HEK293 (cell line): Measurements from ENCODE around the gene NTN3.

Experiments used
- BCL11B ChIP-seq: fragments of 450-650 bp; formaldehyde crosslinking; IDR thresholded peaks from 2 replicates; pipeline ENCODE4 v1.5.1; 2016; ENCODE audit warnings: low read depth, missing biosample characterization, missing genetic modification characterization
- GLIS1 ChIP-seq: fragments of 450-650 bp; formaldehyde crosslinking; IDR thresholded peaks from 2 replicates; pipeline ENCODE4 v1.5.1; 2016; ENCODE audit warnings: missing biosample characterization, missing genetic modification characterization
- KLF17 ChIP-seq: fragments of 450-650 bp; formaldehyde crosslinking; IDR thresholded peaks from 2 replicates; pipeline ENCODE4 v1.5.1; 2016; ENCODE audit warnings: missing biosample characterization, missing genetic modification characterization
- KLF9 ChIP-seq: fragments of 450-650 bp; formaldehyde crosslinking; IDR thresholded peaks from 2 replicates; pipeline ENCODE4 v1.5.1; 2016; ENCODE audit warnings: missing biosample characterization, missing genetic modification characterization, low read depth
- PRDM1 ChIP-seq: fragments of 450-650 bp; formaldehyde crosslinking; IDR thresholded peaks from 2 replicates; pipeline ENCODE4; 2016; ENCODE audit warnings: missing biosample characterization, missing genetic modification characterization
- RBAK ChIP-seq: fragments of 450-650 bp; formaldehyde crosslinking; IDR thresholded peaks from 2 replicates; pipeline ENCODE4 v1.5.1; 2016; ENCODE audit warnings: missing biosample characterization, missing genetic modification characterization
- WT1 ChIP-seq: fragments of 450-650 bp; formaldehyde crosslinking; IDR thresholded peaks from 2 replicates; pipeline ENCODE4 v1.5.1; 2016; ENCODE audit warnings: missing biosample characterization, missing genetic modification characterization
- ZBTB11 ChIP-seq: fragments of 450-650 bp; formaldehyde crosslinking; conservative IDR thresholded peaks from 2 replicates; pipeline ENCODE4 v1.5.1; 2016; ENCODE audit warnings: low read depth, missing biosample characterization, missing genetic modification characterization
- ZBTB20 ChIP-seq: fragments of 450-650 bp; formaldehyde crosslinking; IDR thresholded peaks from 2 replicates; pipeline ENCODE4 v1.5.1; 2016; ENCODE audit warnings: missing biosample characterization, missing genetic modification characterization
- ZBTB7A ChIP-seq: fragments of 450-650 bp; formaldehyde crosslinking; IDR thresholded peaks from 2 replicates; pipeline ENCODE4 v1.5.1; 2016; ENCODE audit warnings: low read depth, missing biosample characterization, missing genetic modification characterization
- ZBTB8A ChIP-seq: fragments of 450-650 bp; formaldehyde crosslinking; IDR thresholded peaks from 2 replicates; pipeline ENCODE4 v1.5.1; 2016; ENCODE audit warnings: missing biosample characterization, missing genetic modification characterization
- ZNF132 ChIP-seq: fragments of 450-650 bp; formaldehyde crosslinking; IDR thresholded peaks from 2 replicates; pipeline ENCODE4 v1.5.1; 2017; ENCODE audit warnings: missing biosample characterization, missing genetic modification characterization, borderline replicate concordance
- ZNF398 ChIP-seq: fragments of 450-650 bp; formaldehyde crosslinking; IDR thresholded peaks from 2 replicates; pipeline ENCODE4 v1.5.1; 2017; ENCODE audit warnings: missing biosample characterization, missing genetic modification characterization
- ZNF501 ChIP-seq: fragments of 450-650 bp; formaldehyde crosslinking; IDR thresholded peaks from 2 replicates; pipeline ENCODE4 v1.5.1; 2016; ENCODE audit warnings: missing biosample characterization, missing genetic modification characterization
- ZNF610 ChIP-seq: fragments of 450-650 bp; formaldehyde crosslinking; IDR thresholded peaks from 2 replicates; pipeline ENCODE4 v1.5.1; 2016; ENCODE audit warnings: missing biosample characterization, missing genetic modification characterization, borderline replicate concordance
- ZNF660 ChIP-seq: fragments of 450-650 bp; IDR thresholded peaks from 2 replicates; pipeline ENCODE4 v1.5.1; 2018; ENCODE audit warnings: missing biosample characterization, mild to moderate bottlenecking, missing genetic modification characterization
- ZNF777 ChIP-seq: fragments of 450-650 bp; formaldehyde crosslinking; IDR thresholded peaks from 2 replicates; pipeline ENCODE4 v1.5.1; 2017; ENCODE audit warnings: missing biosample characterization, missing genetic modification characterization, borderline replicate concordance
- ZNF843 ChIP-seq: fragments of 450-650 bp; formaldehyde crosslinking; IDR thresholded peaks from 2 replicates; pipeline ENCODE4 v1.5.1; 2016; ENCODE audit warnings: missing biosample characterization, missing genetic modification characterization
- ZSCAN5A ChIP-seq: fragments of 450-650 bp; formaldehyde crosslinking; IDR thresholded peaks from 2 replicates; pipeline ENCODE4 v1.5.1; 2016; ENCODE audit warnings: missing biosample characterization, missing genetic modification characterization
- TF ChIP-seq, protein P1 (sequence below): fragments of 450-650 bp; formaldehyde crosslinking; IDR thresholded peaks from 2 replicates; pipeline ENCODE4 v1.5.1; 2016; ENCODE audit warnings: missing biosample characterization, missing genetic modification characterization
- TF ChIP-seq, protein P2 (sequence below): fragments of 450-650 bp; formaldehyde crosslinking; optimal IDR thresholded peaks from 2 replicates; pipeline ENCODE3; 2016; ENCODE audit warnings: missing biosample characterization, mild to moderate bottlenecking, missing genetic modification characterization
- TF ChIP-seq, protein P3 (sequence below): fragments of 450-650 bp; formaldehyde crosslinking; IDR thresholded peaks from 2 replicates; pipeline ENCODE4 v1.5.1; 2016; ENCODE audit warnings: missing biosample characterization, missing genetic modification characterization
- TF ChIP-seq, protein P4 (sequence below): fragments of 450-650 bp; formaldehyde crosslinking; IDR thresholded peaks from 2 replicates; pipeline ENCODE4 v1.5.1; 2016; ENCODE audit warnings: missing biosample characterization, missing genetic modification characterization

The NTN3 gene

GRCh38 chr16:2473999-2474876 is 3.1 kb downstream of the NTN3 start (continued):
- TF ChIP-seq, protein P1, sequence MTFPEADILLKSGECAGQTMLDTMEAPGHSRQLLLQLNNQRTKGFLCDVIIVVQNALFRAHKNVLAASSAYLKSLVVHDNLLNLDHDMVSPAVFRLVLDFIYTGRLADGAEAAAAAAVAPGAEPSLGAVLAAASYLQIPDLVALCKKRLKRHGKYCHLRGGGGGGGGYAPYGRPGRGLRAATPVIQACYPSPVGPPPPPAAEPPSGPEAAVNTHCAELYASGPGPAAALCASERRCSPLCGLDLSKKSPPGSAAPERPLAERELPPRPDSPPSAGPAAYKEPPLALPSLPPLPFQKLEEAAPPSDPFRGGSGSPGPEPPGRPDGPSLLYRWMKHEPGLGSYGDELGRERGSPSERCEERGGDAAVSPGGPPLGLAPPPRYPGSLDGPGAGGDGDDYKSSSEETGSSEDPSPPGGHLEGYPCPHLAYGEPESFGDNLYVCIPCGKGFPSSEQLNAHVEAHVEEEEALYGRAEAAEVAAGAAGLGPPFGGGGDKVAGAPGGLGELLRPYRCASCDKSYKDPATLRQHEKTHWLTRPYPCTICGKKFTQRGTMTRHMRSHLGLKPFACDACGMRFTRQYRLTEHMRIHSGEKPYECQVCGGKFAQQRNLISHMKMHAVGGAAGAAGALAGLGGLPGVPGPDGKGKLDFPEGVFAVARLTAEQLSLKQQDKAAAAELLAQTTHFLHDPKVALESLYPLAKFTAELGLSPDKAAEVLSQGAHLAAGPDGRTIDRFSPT (tag by site-specific recombination) = peak; percentile 71
- no peak for TF ChIP-seq ZNF610 (tag by site-specific recombination)
- TF ChIP-seq, protein P2, sequence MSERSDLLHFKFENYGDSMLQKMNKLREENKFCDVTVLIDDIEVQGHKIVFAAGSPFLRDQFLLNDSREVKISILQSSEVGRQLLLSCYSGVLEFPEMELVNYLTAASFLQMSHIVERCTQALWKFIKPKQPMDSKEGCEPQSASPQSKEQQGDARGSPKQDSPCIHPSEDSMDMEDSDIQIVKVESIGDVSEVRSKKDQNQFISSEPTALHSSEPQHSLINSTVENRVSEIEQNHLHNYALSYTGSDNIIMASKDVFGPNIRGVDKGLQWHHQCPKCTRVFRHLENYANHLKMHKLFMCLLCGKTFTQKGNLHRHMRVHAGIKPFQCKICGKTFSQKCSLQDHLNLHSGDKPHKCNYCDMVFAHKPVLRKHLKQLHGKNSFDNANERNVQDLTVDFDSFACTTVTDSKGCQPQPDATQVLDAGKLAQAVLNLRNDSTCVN (tag by site-specific recombination) = peak; percentile 68
- TF ChIP-seq ZNF843 (tag by site-specific recombination) = 0 out of 2 replicates have a peak, but pooled peaks have one; percentile 18
- 0 out of 2 replicates have a peak, but pooled peaks have one; percentile 22 for TF ChIP-seq ZNF660
- no peak for TF ChIP-seq ZNF132 (tag by site-specific recombination)
- no peak for TF ChIP-seq ZNF501 (tag by site-specific recombination)
- peak; percentile 95 for TF ChIP-seq BCL11B (tag by site-specific recombination)
- TF ChIP-seq, protein P3, sequence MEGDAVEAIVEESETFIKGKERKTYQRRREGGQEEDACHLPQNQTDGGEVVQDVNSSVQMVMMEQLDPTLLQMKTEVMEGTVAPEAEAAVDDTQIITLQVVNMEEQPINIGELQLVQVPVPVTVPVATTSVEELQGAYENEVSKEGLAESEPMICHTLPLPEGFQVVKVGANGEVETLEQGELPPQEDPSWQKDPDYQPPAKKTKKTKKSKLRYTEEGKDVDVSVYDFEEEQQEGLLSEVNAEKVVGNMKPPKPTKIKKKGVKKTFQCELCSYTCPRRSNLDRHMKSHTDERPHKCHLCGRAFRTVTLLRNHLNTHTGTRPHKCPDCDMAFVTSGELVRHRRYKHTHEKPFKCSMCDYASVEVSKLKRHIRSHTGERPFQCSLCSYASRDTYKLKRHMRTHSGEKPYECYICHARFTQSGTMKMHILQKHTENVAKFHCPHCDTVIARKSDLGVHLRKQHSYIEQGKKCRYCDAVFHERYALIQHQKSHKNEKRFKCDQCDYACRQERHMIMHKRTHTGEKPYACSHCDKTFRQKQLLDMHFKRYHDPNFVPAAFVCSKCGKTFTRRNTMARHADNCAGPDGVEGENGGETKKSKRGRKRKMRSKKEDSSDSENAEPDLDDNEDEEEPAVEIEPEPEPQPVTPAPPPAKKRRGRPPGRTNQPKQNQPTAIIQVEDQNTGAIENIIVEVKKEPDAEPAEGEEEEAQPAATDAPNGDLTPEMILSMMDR (tag by site-specific recombination) = peak; percentile 58
- peak; percentile 97 for TF ChIP-seq GLIS1
- 0 out of 2 replicates have a peak, but pooled peaks have one; percentile 35 for TF ChIP-seq KLF9 (tag by site-specific recombination)
- TF ChIP-seq ZBTB11 (tag by site-specific recombination) = peak; percentile 83
- TF ChIP-seq KLF17 = peak; percentile 40; the same call in 1 of the 2 replicates
- TF ChIP-seq ZNF398 (tag by site-specific recombination) = no peak
- TF ChIP-seq RBAK (tag by site-specific recombination) = no peak
- TF ChIP-seq WT1 (tag by site-specific recombination) = no peak; the same call in 1 of the 2 replicates
- peak; percentile 96 for TF ChIP-seq ZBTB8A (tag by site-specific recombination)
- TF ChIP-seq, protein P4, sequence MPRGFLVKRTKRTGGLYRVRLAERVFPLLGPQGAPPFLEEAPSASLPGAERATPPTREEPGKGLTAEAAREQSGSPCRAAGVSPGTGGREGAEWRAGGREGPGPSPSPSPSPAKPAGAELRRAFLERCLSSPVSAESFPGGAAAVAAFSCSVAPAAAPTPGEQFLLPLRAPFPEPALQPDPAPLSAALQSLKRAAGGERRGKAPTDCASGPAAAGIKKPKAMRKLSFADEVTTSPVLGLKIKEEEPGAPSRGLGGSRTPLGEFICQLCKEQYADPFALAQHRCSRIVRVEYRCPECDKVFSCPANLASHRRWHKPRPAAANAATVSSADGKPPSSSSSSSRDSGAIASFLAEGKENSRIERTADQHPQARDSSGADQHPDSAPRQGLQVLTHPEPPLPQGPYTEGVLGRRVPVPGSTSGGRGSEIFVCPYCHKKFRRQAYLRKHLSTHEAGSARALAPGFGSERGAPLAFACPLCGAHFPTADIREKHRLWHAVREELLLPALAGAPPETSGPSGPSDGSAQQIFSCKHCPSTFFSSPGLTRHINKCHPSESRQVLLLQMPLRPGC (tag by site-specific recombination) = peak; percentile 51; the same call in 1 of the 2 replicates
- TF ChIP-seq PRDM1 (tag by site-specific recombination) = no peak
- TF ChIP-seq ZNF777 = peak; percentile 23; the same call in 1 of the 2 replicates
- TF ChIP-seq ZBTB20 = peak; percentile 53; the same call in 1 of the 2 replicates
- peak; percentile 69 for TF ChIP-seq ZBTB7A (tag by site-specific recombination)
- peak; percentile 65 for TF ChIP-seq ZSCAN5A
